ENCODE data around the gene L1TD1.

DNA sequence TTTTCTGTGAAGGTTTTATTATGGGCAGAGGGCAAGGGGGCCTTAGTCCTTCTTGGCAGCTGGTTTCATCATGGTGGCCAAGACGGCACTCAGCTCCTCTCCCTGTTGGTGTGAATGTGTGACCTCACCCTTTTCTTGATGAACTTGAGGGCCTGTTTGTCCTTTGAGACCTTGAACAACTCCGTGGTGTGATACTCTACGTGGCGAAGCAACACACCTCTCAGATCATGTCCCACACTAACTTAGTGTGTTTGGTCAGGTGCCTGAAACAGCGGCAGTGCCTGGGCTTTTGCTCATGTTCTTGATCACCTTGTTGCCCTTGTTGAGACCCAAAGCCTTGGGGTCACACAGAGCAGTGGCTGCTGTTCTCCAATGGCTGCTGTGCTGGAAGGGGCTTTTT is 13.4 kb downstream of the L1TD1 start:
- TF ChIP-seq, protein P1, sequence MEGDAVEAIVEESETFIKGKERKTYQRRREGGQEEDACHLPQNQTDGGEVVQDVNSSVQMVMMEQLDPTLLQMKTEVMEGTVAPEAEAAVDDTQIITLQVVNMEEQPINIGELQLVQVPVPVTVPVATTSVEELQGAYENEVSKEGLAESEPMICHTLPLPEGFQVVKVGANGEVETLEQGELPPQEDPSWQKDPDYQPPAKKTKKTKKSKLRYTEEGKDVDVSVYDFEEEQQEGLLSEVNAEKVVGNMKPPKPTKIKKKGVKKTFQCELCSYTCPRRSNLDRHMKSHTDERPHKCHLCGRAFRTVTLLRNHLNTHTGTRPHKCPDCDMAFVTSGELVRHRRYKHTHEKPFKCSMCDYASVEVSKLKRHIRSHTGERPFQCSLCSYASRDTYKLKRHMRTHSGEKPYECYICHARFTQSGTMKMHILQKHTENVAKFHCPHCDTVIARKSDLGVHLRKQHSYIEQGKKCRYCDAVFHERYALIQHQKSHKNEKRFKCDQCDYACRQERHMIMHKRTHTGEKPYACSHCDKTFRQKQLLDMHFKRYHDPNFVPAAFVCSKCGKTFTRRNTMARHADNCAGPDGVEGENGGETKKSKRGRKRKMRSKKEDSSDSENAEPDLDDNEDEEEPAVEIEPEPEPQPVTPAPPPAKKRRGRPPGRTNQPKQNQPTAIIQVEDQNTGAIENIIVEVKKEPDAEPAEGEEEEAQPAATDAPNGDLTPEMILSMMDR (conservative IDR thresholded peaks at IDR 0.05): no peak
- no peak for TF ChIP-seq EZH2 (IDR thresholded peaks at IDR 0.05; ENCODE audit: low read depth)

Data from PC-9 (cell line).